Sigmoid colon (tissue), 7 donors: ENCODE data around the gene ZSWIM6. TPM values are rescaled to one million over a fixed set of nuclear protein-coding genes. Genes with fewer than 3 reads are reported as not detected.

Experiments used
- DNase-seq: peaks from one replicate; pipeline ENCODE4 v3.0.0-alpha.2; 2019
- H3K27ac ChIP-seq, 4 donors: fragments of 200-600 bp; sonication (generic); one replicate each; pipeline ENCODE4 v1.5.1; 2016 to 2019; ENCODE audit warnings: mild to moderate bottlenecking in 1 of 4
- H3K27me3 ChIP-seq, 3 donors: fragments of 200-600 bp; sonication (generic); one replicate each; pipeline ENCODE4 v1.5.1; 2019; ENCODE audit warnings: mild to moderate bottlenecking in 1 of 3
- H3K36me3 ChIP-seq, 4 donors: fragments of 200-600 bp; sonication (generic); one replicate each; pipeline ENCODE4 v1.5.1; 2016 to 2019
- H3K4me1 ChIP-seq, 4 donors: fragments of 200-600 bp; sonication (generic); one replicate each; pipeline ENCODE4 v1.5.1; 2017 to 2019
- H3K4me3 ChIP-seq, 4 donors: fragments of 200-600 bp; sonication (generic); one replicate each; pipeline ENCODE4 v1.5.1; 2017 to 2019; ENCODE audit warnings: mild to moderate bottlenecking in 2 of 4, moderate library complexity in 1 of 4
- H3K9me3 ChIP-seq, 4 donors: fragments of 200-600 bp in 3 of 4; sonication (generic) in 3 of 4; one replicate each; pipeline versions ENCODE4 v1.5.1 to v1.6.1; 2013 to 2019
- EP300 ChIP-seq, 4 donors: sonication (generic); formaldehyde crosslinking; IDR thresholded peaks; one replicate each; pipeline ENCODE4 v1.6.1; 2017; ENCODE audit warnings: antibody characterized with exemption in 4 of 4
- POLR2A ChIP-seq, 2 donors: fragments of 450-650 bp; IDR thresholded peaks; one replicate each; pipeline ENCODE4 v1.6.1; 2016; ENCODE audit warnings: antibody characterized with exemption in 2 of 2, mild to moderate bottlenecking in 2 of 2, moderate library complexity in 2 of 2
- POLR2AphosphoS5 ChIP-seq, 4 donors: sonication (generic); formaldehyde crosslinking; IDR thresholded peaks; one replicate each; pipeline ENCODE4 v1.6.1; 2017; ENCODE audit warnings: antibody characterized with exemption in 4 of 4
- WGBS, 2 donors: extraction: QIAGEN DNeasy Blood & Tissue Kit; methylation state at CpG; one replicate each; pipeline ENCODE4 v1.1.7; 2013; 5-methylcytosine and 5-hydroxymethylcytosine counted together
- intact Hi-C: fragments of 100-400 bp; cut with DNase I; formaldehyde crosslinking; loops from one replicate; pipeline ENCODE4 v1.15.1; 2023
- polyA plus RNA-seq, 3 donors: library from polyadenylated mRNA; stranded (reverse); fragments of 200-250 nt; gene quantifications; one replicate each; pipeline ENCODE4 v1.2.3, GENCODE V29; 2013
- total RNA-seq, 4 donors: library from RNA; depleted of rRNA; stranded (reverse); fragments of >200 nt; gene quantifications; one replicate each; pipeline ENCODE4 v1.1.0, GENCODE V29; 2016
- TF ChIP-seq, protein P1 (sequence below), 4 experiments: fragments of 450-650 bp in 3 of 4; fragments of 200-600 bp in 1 of 4; IDR thresholded peaks; one replicate each; pipeline ENCODE4 v1.5.1; 2016 to 2019; ENCODE audit warnings: antibody characterized with exemption in 4 of 4, mild to moderate bottlenecking in 3 of 4, moderate library complexity in 2 of 4
- donor health status: healthy with polysubstance abuse.
- donor health status: Bipolar disorder and iron deficiency.
- donor health status: healthy.

ZSWIM6 gene
- total and polyA plus RNA-seq, 7 donors: 4.2 to 17.7 (median 11.3) TPM

DNA sequence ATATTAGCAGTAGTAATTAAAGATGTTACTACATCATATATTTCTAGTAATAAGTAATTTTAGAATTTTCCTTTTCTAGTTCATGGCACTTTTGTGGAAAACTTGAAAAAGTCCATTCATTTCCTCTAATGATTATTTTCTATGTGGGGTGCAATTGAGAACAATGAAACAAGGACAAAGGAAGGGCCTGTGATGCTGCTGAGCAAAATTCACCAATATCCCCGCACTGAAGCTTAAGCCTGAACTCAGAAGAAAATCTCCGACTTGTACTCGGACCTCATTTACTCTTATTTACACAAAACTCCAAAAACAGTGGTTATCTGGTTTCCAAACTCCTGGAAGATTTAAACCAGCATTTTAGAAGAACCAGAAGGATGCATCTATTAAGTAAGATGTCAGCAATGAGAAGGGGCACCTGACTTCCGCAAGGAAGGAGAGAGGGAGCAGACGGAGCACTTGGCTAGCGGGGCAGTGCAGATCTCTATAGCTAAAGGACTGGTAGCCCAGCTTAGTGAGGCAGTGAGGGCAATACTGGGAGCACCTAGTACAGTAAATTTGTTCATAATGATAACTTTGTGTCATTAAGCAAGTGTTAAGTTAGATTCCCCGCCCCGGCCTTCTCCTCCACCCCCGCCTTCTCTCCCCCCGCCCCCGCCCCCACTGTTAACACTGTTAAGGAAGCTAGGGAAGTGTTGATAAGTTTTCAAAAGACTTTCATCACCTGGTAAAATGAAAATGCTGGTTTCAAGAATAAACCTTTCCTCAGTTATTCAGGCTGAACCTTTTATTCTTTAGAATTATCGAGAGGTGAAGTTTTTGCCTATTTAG lies 123.3 kb downstream of the ZSWIM6 start:
- DNase-seq: no peak
- H3K27ac ChIP-seq: no peak overlapping the region
- no peaks in the 10 kb centered on the region for H3K36me3 ChIP-seq
- H3K27me3 ChIP-seq: no peaks in the 10 kb centered on the region
- H3K4me3 ChIP-seq: no peak overlapping the region
- H3K9me3 ChIP-seq: no peaks in the 10 kb centered on the region
- TF ChIP-seq POLR2A (IDR thresholded peaks at IDR 0.05) (no peak), EP300 (IDR thresholded peaks at IDR 0.05) (no peak), POLR2AphosphoS5 (IDR thresholded peaks at IDR 0.05) (no peak)
- TF ChIP-seq, protein P1, sequence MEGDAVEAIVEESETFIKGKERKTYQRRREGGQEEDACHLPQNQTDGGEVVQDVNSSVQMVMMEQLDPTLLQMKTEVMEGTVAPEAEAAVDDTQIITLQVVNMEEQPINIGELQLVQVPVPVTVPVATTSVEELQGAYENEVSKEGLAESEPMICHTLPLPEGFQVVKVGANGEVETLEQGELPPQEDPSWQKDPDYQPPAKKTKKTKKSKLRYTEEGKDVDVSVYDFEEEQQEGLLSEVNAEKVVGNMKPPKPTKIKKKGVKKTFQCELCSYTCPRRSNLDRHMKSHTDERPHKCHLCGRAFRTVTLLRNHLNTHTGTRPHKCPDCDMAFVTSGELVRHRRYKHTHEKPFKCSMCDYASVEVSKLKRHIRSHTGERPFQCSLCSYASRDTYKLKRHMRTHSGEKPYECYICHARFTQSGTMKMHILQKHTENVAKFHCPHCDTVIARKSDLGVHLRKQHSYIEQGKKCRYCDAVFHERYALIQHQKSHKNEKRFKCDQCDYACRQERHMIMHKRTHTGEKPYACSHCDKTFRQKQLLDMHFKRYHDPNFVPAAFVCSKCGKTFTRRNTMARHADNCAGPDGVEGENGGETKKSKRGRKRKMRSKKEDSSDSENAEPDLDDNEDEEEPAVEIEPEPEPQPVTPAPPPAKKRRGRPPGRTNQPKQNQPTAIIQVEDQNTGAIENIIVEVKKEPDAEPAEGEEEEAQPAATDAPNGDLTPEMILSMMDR (IDR thresholded peaks at IDR 0.05): no peak
- H3K4me1 ChIP-seq: peaks cover 0 to 34% (median 23%) of the 10 kb centered on the region in 4 donors
- intact Hi-C loops: no loop called here
- 84 to 85% methylated on average over 12 of the region's 12 CpGs for WGBS, 2 donors

DNA sequence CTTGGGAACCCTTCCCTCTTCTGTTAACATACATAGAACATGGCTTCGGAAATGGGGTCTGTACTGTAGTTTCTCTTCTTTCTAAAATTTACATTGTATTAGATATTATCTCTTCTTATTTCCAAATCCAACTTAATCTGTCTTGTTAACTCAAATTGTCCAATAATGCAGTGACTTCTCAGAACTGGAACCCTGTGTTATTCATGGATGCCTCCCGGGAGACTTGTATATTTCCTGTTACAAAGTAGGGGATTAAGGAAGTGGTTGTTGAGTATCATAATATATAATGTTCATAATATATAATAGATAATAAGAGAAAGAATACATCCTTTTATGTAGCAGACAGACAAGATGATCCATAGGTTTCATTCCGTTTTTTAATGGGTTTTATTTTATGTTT lies 128.4 kb downstream of the ZSWIM6 start:
- H3K4me3 ChIP-seq: no peak overlapping the region
- intact Hi-C loops: no loop called here
- DNase-seq: no peak
- no peaks in the 10 kb centered on the region for H3K36me3 ChIP-seq
- H3K27ac ChIP-seq: no peak overlapping the region
- WGBS, 2 donors: 88 to 89% methylated on average over 3 of the region's 3 CpGs
- TF ChIP-seq, protein P1 (IDR thresholded peaks at IDR 0.05): no peak
- TF ChIP-seq POLR2A (IDR thresholded peaks at IDR 0.05): no peak
- TF ChIP-seq EP300 (IDR thresholded peaks at IDR 0.05): no peak
- no peak for TF ChIP-seq POLR2AphosphoS5 (IDR thresholded peaks at IDR 0.05)
- H3K27me3 ChIP-seq: no peaks in the 10 kb centered on the region
- no peaks in the 10 kb centered on the region for H3K9me3 ChIP-seq
- H3K4me1 ChIP-seq: peaks cover 0 to 65% (median 35%) of the 10 kb centered on the region in 4 donors

DNA sequence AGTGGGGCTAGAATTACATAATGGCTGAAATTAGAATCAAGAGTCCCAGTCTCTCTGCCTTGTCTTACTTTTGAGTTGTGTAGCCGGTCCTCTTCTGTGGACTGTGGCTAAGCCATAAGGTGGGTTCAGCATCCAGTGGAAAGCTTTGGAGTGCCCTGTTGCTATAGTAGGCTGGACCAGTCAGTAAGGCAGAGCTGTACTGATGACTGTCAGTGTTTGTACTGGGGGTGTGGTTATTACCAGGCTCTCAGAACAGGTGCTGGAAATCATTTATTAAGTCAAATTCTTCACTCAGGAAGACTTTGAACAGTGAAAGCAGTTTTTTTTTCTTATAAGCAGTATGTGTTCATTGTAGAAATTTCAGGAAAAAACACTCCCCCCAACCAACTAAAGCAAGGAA lies 129.4 kb downstream of the ZSWIM6 start:
- H3K27ac ChIP-seq: no peak overlapping the region
- no peaks in the 10 kb centered on the region for H3K27me3 ChIP-seq
- H3K4me1 ChIP-seq: peaks cover 0 to 60% (median 34%) of the 10 kb centered on the region in 4 donors
- WGBS, 2 donors: 72 to 85% methylated on average over 1 of the region's 1 CpG
- H3K9me3 ChIP-seq: no peaks in the 10 kb centered on the region
- no peak for DNase-seq
- no peak overlapping the region for H3K4me3 ChIP-seq
- intact Hi-C loops: no loop called here
- no peaks in the 10 kb centered on the region for H3K36me3 ChIP-seq
- TF ChIP-seq POLR2AphosphoS5 (IDR thresholded peaks at IDR 0.05): no peak
- no peak for TF ChIP-seq EP300 (IDR thresholded peaks at IDR 0.05)
- no peak for TF ChIP-seq POLR2A (IDR thresholded peaks at IDR 0.05)
- TF ChIP-seq, protein P1 (IDR thresholded peaks at IDR 0.05): no peak

DNA sequence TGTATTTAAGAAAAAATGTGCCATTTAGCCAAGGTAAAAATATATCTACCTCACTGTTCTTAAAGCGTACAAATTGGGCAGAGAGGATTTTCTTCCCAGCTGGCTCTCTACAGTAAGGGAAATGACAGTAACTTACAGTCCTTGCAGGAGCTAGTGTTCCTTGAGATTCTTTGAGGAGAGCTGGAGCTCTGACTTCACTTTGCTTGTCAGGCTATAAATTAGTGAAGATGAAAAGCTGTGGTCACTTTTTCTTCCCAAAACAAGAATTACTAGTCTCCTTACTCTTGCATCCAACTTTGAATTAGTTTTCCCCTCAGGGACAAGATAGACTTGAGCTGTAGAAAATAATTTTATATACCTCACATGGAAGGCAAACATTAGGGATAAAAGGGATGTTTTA lies 129.9 kb downstream of the ZSWIM6 start:
- Histone ChIP-seq H3K9me3 (no peaks in the 10 kb centered on the region), H3K4me1 (peaks cover 0 to 63% (median 36%) of the 10 kb centered on the region in 4 donors), H3K4me3 (no peak overlapping the region), H3K36me3 (no peaks in the 10 kb centered on the region), H3K27me3 (no peaks in the 10 kb centered on the region), H3K27ac (no peak overlapping the region)
- TF ChIP-seq EP300 (IDR thresholded peaks at IDR 0.05) (no peak), POLR2AphosphoS5 (IDR thresholded peaks at IDR 0.05) (no peak), POLR2A (IDR thresholded peaks at IDR 0.05) (no peak)
- TF ChIP-seq, protein P1 (IDR thresholded peaks at IDR 0.05): no peak
- no peak for DNase-seq
- WGBS, 2 donors: 43 to 79% methylated on average over 1 of the region's 1 CpG
- intact Hi-C loops: no loop called here
